ENCODE measurements around the gene BTRC. TPM values are rescaled to one million over a fixed set of nuclear protein-coding genes. Genes with fewer than 3 reads are reported as not detected.

Gene BTRC
- total RNA-seq (2022; extraction: Qiagen RNA extraction), result 8.9 to 11.2 TPM (median 9.6 TPM) in 5 replicates

GRCh38 chr10:101353692-101354327, at the start of gene BTRC:
TSS of gene BTRC (plus strand) at chr10:101354165. CDS start at chr10:101354181, 16 bp downstream.

DNA sequence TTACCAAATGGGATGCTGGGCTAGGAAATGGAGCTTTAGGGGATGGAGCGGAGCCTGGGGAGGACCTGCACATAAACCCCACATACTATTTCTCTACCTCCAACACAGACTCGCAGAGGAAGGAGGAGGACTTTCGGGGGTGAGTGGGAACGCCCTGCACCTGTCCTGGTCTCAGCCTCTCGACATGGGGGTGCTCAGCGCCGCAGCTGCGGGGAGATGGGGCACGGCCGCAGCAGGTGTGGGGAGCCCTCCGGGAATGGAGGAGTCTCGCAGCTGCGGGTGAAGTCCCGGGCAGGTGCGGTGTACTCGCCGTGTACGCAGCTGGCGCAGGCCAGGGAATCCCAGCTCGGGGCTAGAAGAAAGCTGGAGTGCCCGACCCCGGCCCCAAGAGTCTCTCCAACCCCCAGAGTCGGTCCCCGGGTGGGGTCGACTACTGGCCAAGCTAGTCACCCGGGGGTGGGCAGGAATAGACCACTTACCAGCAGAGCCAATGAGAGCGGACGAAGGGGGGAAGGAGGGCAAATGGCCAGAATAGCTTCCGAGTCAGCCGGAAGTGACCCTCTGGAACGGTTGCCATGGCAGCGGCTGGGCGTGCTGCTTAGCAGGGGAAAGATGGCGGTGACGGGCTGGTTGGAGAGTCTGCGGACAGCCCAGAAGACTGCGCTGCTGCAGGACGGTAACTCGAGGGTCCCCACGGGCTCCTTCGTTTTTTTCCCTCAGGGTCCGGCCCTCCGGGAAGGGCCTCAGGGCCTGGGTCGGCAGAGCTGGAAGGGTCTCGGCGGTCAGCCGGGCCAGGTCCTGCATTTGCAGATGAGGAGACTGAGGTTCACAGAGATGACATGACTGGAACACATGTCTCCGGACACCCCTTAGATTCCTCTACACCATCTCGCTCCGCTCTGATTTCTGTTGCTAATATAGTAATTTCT, 234.0 kb downstream of the BTRC start, which contains the start of the genes DPCD and POLL:
DPCD (plus strand) TSS at position 597 of the 929 bp plus-strand sequence; CDS start at position 613, 16 bp downstream.
POLL (minus strand) TSS at position 533 of the 929 bp plus-strand sequence. CDS start 897 bp downstream, outside the sequence.

Other genes starting within 250 kb of the BTRC start
- 0.05 to 0.06 TPM in 2 of 5 replicates, not detected in the others for gene TLX1, start 222.9 kb upstream of the BTRC start, total RNA-seq (2022; extraction: Qiagen RNA extraction)
- not detected in 5 replicates for gene LBX1, start 124.7 kb upstream of the BTRC start, total RNA-seq (2022; extraction: Qiagen RNA extraction)
- 12.3 to 19.2 TPM (median 18.5 TPM) in 5 replicates for gene POLL, start 234.1 kb downstream of the BTRC start, total RNA-seq (2022; extraction: Qiagen RNA extraction)
- 29.9 to 45.8 TPM (median 33.8 TPM) in 5 replicates for gene DPCD, start 234.2 kb downstream of the BTRC start, total RNA-seq (2022; extraction: Qiagen RNA extraction)

All from A549 treated with CORT108297 at 1 μM for 4 hours (cell line).